SK-MEL-5 (cell line): Measurements from ENCODE around the gene HOXA3. TPM values are rescaled to one million over a fixed set of nuclear protein-coding genes. Genes with fewer than 3 reads are reported as not detected.
A peak's percentile ranks its signal among the peaks of the same experiment; 100 is the strongest.

ENCODE experiments used
- DNase-seq: peaks from one replicate; pipeline ENCODE4 v3.0.0-alpha.2; 2016; ENCODE audit warnings: low read depth, low spot score
- in situ Hi-C: cut with HindIII; loops from 2 replicates; pipeline ENCODE4 v1.10.0; 2016; ENCODE audit warnings: low sequenced_read_pairs, high pct_unique_total_duplicates, low pct_unique_long_range_greater_than_20kb
- total RNA-seq: library from RNA; depleted of rRNA; stranded (reverse); fragments of >200 nt; shearing (Covaris generic); gene quantifications from 2 replicates; pipeline ENCODE4 v1.2.3, GENCODE V29; 2014

The HOXA3 gene
- total RNA-seq, 1 experiment from 2014 or later = 3.5 TPM

DNA sequence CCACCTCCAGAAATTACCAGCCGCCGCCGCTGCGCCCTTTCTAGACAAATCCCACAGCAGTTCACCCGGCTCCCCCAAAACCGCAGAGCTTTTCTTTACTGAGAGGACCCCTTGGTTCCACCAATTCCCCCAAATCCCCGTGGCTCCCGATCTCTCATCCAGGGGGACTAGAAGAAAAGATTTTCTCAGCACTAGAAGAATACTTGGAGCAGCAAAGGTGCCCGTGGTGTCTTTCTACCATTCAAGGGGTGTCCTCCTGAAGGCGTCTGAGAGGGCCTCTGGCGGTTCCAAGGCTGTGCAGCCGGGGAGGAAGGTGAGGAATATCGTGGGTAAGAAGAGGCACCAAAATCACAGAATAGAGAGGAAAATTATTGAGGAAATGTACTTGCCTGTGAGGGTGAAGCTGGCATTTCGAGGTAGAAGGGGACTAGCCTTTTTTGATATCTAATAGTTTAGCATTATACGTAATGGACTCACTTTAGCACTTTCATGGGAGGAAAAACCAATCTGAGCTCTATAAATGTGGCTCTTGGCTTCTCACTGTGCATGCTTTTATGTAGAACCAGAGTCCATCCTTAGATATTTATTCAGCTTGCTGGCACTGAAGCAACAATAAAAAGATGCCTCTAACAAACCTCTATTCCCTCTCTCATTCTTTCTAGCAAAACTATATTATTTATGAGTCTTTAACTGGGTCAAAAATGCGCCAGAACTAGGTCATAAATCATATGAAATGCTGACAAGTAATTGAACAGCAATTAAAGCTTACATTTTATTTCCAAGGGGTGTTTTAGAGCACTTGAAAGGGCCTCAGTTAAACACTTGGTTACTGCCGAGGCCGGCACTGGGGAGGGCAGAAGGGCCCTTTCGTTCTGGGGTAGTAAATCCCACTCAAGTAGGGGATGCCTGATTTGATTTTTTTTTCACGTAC lies 36.1 kb downstream of the HOXA3 start:
- in situ Hi-C loops = no loop called here
- DNase-seq = no peak

DNA sequence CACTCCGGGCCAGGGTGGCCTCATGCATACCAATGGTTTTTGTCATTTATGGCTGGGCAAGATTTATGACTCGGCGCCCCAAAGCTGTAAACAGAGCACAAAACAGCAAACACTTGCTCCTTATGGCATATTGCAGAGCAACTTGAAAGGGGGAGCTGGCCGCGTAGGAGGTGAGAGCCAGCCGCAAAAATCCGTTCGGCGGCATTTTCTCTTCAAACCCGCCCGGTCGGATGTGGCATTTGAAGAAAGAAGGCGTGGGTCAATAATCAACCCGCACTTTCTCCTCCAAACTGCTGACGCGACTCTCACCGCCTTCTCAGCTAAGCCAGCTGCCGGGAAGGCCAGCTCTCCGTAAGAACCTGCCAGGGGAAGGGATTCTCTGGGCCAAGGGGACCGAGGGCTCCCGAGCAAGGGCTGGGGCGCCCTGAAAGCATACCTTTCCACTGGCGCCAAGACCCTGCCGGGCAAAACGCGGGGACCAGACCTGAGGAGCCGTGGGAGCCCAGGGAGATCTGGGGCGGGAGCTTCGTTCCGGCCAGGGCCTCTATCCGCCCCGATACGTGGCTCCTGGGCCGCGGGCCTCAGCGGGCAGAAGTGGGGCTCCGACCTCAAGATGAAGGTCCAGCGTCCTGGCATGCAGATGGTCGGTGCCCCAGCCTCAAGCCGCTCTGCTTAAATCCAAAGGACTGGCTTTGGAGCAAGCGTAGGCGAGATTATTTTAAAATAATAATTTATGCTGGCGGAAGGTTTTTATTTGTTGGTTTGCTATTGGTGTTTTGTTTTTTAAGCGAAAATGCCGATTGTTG lies 37.0 kb downstream of the HOXA3 start:
- in situ Hi-C loops = no loop called here
- DNase-seq = no peak

DNA sequence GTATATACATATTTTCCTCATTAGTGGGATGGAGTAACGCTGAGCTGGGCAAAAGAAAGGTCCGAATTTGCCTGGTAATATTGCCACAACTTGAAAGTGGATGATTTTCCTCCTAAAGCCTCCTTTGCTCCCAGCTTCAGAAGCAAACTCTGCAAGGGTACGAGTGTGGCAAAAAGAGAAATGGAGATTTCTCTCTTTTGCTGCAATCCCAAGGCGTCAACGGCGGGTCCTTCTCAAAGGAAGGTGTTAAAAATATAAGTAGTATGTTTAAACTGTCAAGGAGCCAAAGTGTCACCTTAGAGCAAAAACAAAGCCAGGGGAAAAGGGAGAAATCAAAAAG lies 37.5 kb downstream of the HOXA3 start:
- in situ Hi-C loops = no loop called here
- no peak for DNase-seq

GRCh38 chr7:27113991-27114769 lies 38.2 kb downstream of the HOXA3 start:
- in situ Hi-C loops = no loop called here
- DNase-seq = peak; percentile 65

- in situ Hi-C loops = no loop called here
- DNase-seq = peak; percentile 73
These were observed 39.1 kb downstream of the HOXA3 start for GRCh38 chr7:27112955-27113949.

GRCh38 chr7:27112361-27112760 lies 40.0 kb downstream of the HOXA3 start:
- no peak for DNase-seq
- in situ Hi-C loops = no loop called here

GRCh38 chr7:27111751-27112277 lies 40.6 kb downstream of the HOXA3 start:
- in situ Hi-C loops = no loop called here
- DNase-seq = no peak

GRCh38 chr7:27111042-27111750 lies 41.2 kb downstream of the HOXA3 start:
- in situ Hi-C loops = no loop called here
- no peak for DNase-seq

DNA sequence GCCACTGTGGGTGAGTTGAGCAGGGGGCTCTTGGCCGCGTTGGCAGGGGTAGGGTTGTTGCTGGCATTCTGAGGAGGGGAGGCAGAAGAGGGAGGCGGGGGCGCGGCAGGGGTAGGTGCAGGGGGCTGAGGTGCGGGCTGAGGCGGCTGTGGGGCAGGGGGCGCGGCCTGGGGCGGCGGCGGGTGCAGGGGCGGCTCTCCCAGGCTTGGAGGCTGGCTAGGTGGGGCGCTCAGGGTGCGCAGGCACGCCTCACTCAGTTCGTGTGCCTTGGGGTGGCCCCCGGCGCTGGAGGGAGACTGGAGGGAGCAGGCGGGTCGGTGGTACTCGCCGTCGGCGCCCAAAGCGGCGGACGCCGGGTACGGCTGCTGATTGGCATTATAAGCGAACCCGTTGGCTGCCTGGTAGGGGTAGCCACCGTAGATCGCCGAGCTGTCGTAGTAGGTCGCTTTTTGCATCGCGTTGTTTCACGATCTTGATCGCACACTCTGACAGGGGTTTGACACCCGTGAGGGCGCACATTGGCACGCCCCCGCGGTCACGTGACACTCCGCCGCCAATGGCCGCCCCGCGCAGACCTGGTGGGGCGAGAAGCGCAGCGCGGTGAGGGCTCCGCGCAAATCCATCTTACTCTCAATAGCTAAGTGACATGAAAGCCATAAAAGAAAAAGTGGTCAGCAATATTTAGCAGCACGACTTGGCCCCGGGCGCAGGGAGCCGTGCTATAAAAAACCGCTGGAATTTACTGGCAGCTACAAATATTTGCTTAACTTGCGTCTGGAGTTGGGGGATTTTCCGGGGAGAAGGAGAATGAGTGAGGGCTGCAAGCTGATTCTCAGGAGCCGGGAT lies 42.0 kb downstream of the HOXA3 start:
- DNase-seq = no peak
- in situ Hi-C loops = no loop called here

- in situ Hi-C loops = no loop called here
- DNase-seq = no peak
These were observed 42.8 kb downstream of the HOXA3 start for GRCh38 chr7:27109466-27110185.

- DNase-seq = no peak
- in situ Hi-C loops = no loop called here
These were observed 43.8 kb downstream of the HOXA3 start for GRCh38 chr7:27108390-27109127.

GRCh38 chr7:27107391-27108381 lies 44.7 kb downstream of the HOXA3 start:
- DNase-seq = no peak
- in situ Hi-C loops = no loop called here

DNA sequence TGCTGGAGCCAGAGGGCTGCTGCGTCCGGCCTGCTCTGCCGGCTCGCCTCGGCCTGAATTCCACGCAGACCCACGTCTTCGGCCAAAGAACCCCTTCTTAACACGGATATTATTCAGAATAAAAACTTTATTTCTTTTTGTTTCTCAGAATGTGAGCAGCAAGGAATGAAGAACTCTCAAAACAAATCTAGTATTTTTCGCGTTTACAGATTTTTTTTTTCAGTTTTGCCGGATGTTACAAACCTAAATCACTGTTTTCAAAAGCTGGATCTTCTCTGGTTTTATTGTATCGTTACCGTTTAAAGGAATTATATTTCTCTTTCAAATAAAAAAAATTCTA lies 45.5 kb downstream of the HOXA3 start:
- no peak for DNase-seq
- in situ Hi-C loops = no loop called here
